Activated T-cell treated with anti-CD3 and anti-CD28 coated beads, Interleukin-2, amount 50 U/mL, for 24 hours (primary cell): Measurements from ENCODE around the gene BAIAP2L1.
A peak's percentile ranks its signal among the peaks of the same experiment; 100 is the strongest.
"Not testable (repeated sequence)": the region's sequence is repeated elsewhere in the genome, so short reads cannot be mapped to it uniquely, and the experiment has no call there.

ENCODE experiments used
- DNase-seq: peaks from one replicate; pipeline ENCODE4 v3.0.0-alpha.2; 2020
- H3K27ac Mint-ChIP-seq: 2 replicates; pipeline ENCODE4 v1.8.0; 2020; ENCODE audit warnings: mild to moderate bottlenecking, mixed read lengths
- H3K27me3 Mint-ChIP-seq: 2 replicates; pipeline ENCODE4 v1.8.0; 2020; ENCODE audit warnings: mixed read lengths
- H3K36me3 Mint-ChIP-seq: 2 replicates; pipeline ENCODE4 v1.8.0; 2020; ENCODE audit warnings: low read depth, mixed read lengths
- H3K4me1 Mint-ChIP-seq: 2 replicates; pipeline ENCODE4 v1.8.0; 2020; ENCODE audit warnings: low read depth, mixed read lengths
- H3K4me3 Mint-ChIP-seq: 2 replicates; pipeline ENCODE4 v1.8.0; 2020; ENCODE audit warnings: mild to moderate bottlenecking, moderate library complexity, mixed read lengths
- H3K9me3 Mint-ChIP-seq: 2 replicates; pipeline ENCODE4 v1.8.0; 2020; ENCODE audit warnings: mixed read lengths

Gene BAIAP2L1

GRCh38 chr7:98400542-98401340 is at the start of gene BAIAP2L1:
Gene BAIAP2L1 (minus strand): TSS chr7:98401090. CDS start chr7:98400852, 238 bp downstream.
- DNase-seq = peak; percentile 86
- Mint-ChIP-seq H3K4me3 (peak within 1 kb of the TSS; percentile 56), H3K27ac (no peak within 1 kb of the TSS), H3K27me3 (peaks cover 26% of the 10 kb centered on the region), H3K9me3 (no peaks in the 10 kb centered on the region), H3K36me3 (no peaks in the 10 kb centered on the region), H3K4me1 (peaks cover 7% of the 10 kb centered on the region)

- H3K4me3 Mint-ChIP-seq = no peak overlapping the region
- peaks cover 12% of the 10 kb centered on the region for H3K9me3 Mint-ChIP-seq
- no peak overlapping the region for H3K27ac Mint-ChIP-seq
- peaks cover 7% of the 10 kb centered on the region for H3K27me3 Mint-ChIP-seq
- no peaks in the 10 kb centered on the region for H3K4me1 Mint-ChIP-seq
- no peak for DNase-seq
- H3K36me3 Mint-ChIP-seq = no peaks in the 10 kb centered on the region
Measured at GRCh38 chr7:98448766-98449165, 47.9 kb upstream of the BAIAP2L1 start.

- not testable (repeated sequence) for H3K27ac Mint-ChIP-seq, H3K9me3 Mint-ChIP-seq, H3K36me3 Mint-ChIP-seq, H3K4me3 Mint-ChIP-seq, H3K4me1 Mint-ChIP-seq, DNase-seq
- peaks cover 11% of the 10 kb centered on the region for H3K27me3 Mint-ChIP-seq
Measured at GRCh38 chr7:98440992-98441391, 40.1 kb upstream of the BAIAP2L1 start.

GRCh38 chr7:98439484-98439883 is 38.6 kb upstream of the BAIAP2L1 start:
- Mint-ChIP-seq H3K4me3 (no peak overlapping the region), H3K27ac (no peak overlapping the region)

GRCh38 chr7:98434087-98434486 is 33.2 kb upstream of the BAIAP2L1 start:
- H3K4me3 Mint-ChIP-seq = no peak overlapping the region
- H3K27me3 Mint-ChIP-seq = peaks cover 6% of the 10 kb centered on the region
- no peaks in the 10 kb centered on the region for H3K36me3 Mint-ChIP-seq
- no peak for DNase-seq
- H3K9me3 Mint-ChIP-seq = no peaks in the 10 kb centered on the region
- no peak overlapping the region for H3K27ac Mint-ChIP-seq
- peaks cover 5% of the 10 kb centered on the region for H3K4me1 Mint-ChIP-seq

More at GRCh38 chr7:98439484-98439883, 38.6 kb upstream of the BAIAP2L1 start:
- Mint-ChIP-seq H3K9me3 (peaks cover 4% of the 10 kb centered on the region), H3K27me3 (peaks cover 11% of the 10 kb centered on the region), H3K36me3 (no peaks in the 10 kb centered on the region), H3K4me1 (peaks cover 5% of the 10 kb centered on the region)
- no peak for DNase-seq

GRCh38 chr7:98429799-98430198 is 28.9 kb upstream of the BAIAP2L1 start:
- no peak overlapping the region for H3K4me3 Mint-ChIP-seq
- H3K4me1 Mint-ChIP-seq = no peaks in the 10 kb centered on the region
- peaks cover 8% of the 10 kb centered on the region for H3K27me3 Mint-ChIP-seq
- no peaks in the 10 kb centered on the region for H3K36me3 Mint-ChIP-seq
- no peak overlapping the region for H3K27ac Mint-ChIP-seq
- no peaks in the 10 kb centered on the region for H3K9me3 Mint-ChIP-seq
- DNase-seq = no peak

- no peak overlapping the region for H3K27ac Mint-ChIP-seq
- no peaks in the 10 kb centered on the region for H3K36me3 Mint-ChIP-seq
- H3K9me3 Mint-ChIP-seq = no peaks in the 10 kb centered on the region
- H3K4me3 Mint-ChIP-seq = no peak overlapping the region
- DNase-seq = no peak
- peaks cover 30% of the 10 kb centered on the region for H3K27me3 Mint-ChIP-seq
- H3K4me1 Mint-ChIP-seq = peaks cover 7% of the 10 kb centered on the region
Measured at GRCh38 chr7:98423043-98423442, 22.2 kb upstream of the BAIAP2L1 start.

GRCh38 chr7:98420966-98421612 is 20.2 kb upstream of the BAIAP2L1 start:
- Mint-ChIP-seq H3K27me3 (peaks cover 33% of the 10 kb centered on the region), H3K27ac (no peak overlapping the region), H3K9me3 (no peaks in the 10 kb centered on the region), H3K36me3 (no peaks in the 10 kb centered on the region), H3K4me1 (peaks cover 7% of the 10 kb centered on the region), H3K4me3 (no peak overlapping the region)
- DNase-seq = peak; percentile 67

GRCh38 chr7:98419988-98420387 is 19.1 kb upstream of the BAIAP2L1 start:
- not testable (repeated sequence) for H3K9me3 Mint-ChIP-seq, DNase-seq, H3K36me3 Mint-ChIP-seq, H3K27ac Mint-ChIP-seq, H3K4me3 Mint-ChIP-seq
- H3K27me3 Mint-ChIP-seq = peaks cover 29% of the 10 kb centered on the region
- peaks cover 11% of the 10 kb centered on the region for H3K4me1 Mint-ChIP-seq

- peaks cover 23% of the 10 kb centered on the region for H3K27me3 Mint-ChIP-seq
- H3K4me1 Mint-ChIP-seq = peaks cover 11% of the 10 kb centered on the region
- H3K27ac Mint-ChIP-seq, H3K4me3 Mint-ChIP-seq, H3K9me3 Mint-ChIP-seq, H3K36me3 Mint-ChIP-seq, DNase-seq: not testable (repeated sequence)
Measured at GRCh38 chr7:98419316-98419691, 18.4 kb upstream of the BAIAP2L1 start.

- no peaks in the 10 kb centered on the region for H3K9me3 Mint-ChIP-seq
- H3K4me3 Mint-ChIP-seq = no peak overlapping the region
- H3K36me3 Mint-ChIP-seq = no peaks in the 10 kb centered on the region
- H3K27ac Mint-ChIP-seq = no peak overlapping the region
- H3K27me3 Mint-ChIP-seq = peaks cover 20% of the 10 kb centered on the region
- peak; percentile 38 for DNase-seq
- H3K4me1 Mint-ChIP-seq = peaks cover 11% of the 10 kb centered on the region
Measured at GRCh38 chr7:98418636-98419315, 17.9 kb upstream of the BAIAP2L1 start.

GRCh38 chr7:98418271-98418635 is 17.4 kb upstream of the BAIAP2L1 start:
- no peaks in the 10 kb centered on the region for H3K36me3 Mint-ChIP-seq
- DNase-seq = no peak
- H3K27ac Mint-ChIP-seq = no peak overlapping the region
- no peaks in the 10 kb centered on the region for H3K9me3 Mint-ChIP-seq
- peaks cover 11% of the 10 kb centered on the region for H3K4me1 Mint-ChIP-seq
- H3K4me3 Mint-ChIP-seq = no peak overlapping the region
- peaks cover 17% of the 10 kb centered on the region for H3K27me3 Mint-ChIP-seq

- H3K27me3 Mint-ChIP-seq = peaks cover 18% of the 10 kb centered on the region
- DNase-seq = not testable (repeated sequence)
Measured at GRCh38 chr7:98417604-98418270, 16.8 kb upstream of the BAIAP2L1 start.

GRCh38 chr7:98414205-98414900 is 13.5 kb upstream of the BAIAP2L1 start:
- H3K4me3 Mint-ChIP-seq = no peak overlapping the region
- DNase-seq = no peak
- no peaks in the 10 kb centered on the region for H3K9me3 Mint-ChIP-seq
- peaks cover 18% of the 10 kb centered on the region for H3K27me3 Mint-ChIP-seq
- peaks cover 11% of the 10 kb centered on the region for H3K4me1 Mint-ChIP-seq
- no peak overlapping the region for H3K27ac Mint-ChIP-seq
- no peaks in the 10 kb centered on the region for H3K36me3 Mint-ChIP-seq

More at GRCh38 chr7:98417604-98418270, 16.8 kb upstream of the BAIAP2L1 start:
- H3K27ac Mint-ChIP-seq, H3K4me3 Mint-ChIP-seq, H3K36me3 Mint-ChIP-seq, H3K9me3 Mint-ChIP-seq: not testable (repeated sequence)
- peaks cover 11% of the 10 kb centered on the region for H3K4me1 Mint-ChIP-seq
